GM12801 (cell line): ENCODE data around the gene ARHGAP8.

Source experiments
- CTCF ChIP-seq: IDR thresholded peaks from one replicate; pipeline ENCODE4 v1.5.1; 2011; ENCODE audit warnings: control low read depth; ENCODE audit not compliant: insufficient read length; ENCODE audit errors: extremely low read depth

ARHGAP8 gene

GRCh38 chr22:44783091-44783490 is 30.7 kb downstream of the ARHGAP8 start:
- TF ChIP-seq CTCF, result no peak

GRCh38 chr22:44783581-44783980 is 31.2 kb downstream of the ARHGAP8 start:
- TF ChIP-seq CTCF, result no peak

- TF ChIP-seq CTCF, result no peak
These were observed 33.8 kb downstream of the ARHGAP8 start for GRCh38 chr22:44786136-44786535.

GRCh38 chr22:44786610-44787009 is 34.2 kb downstream of the ARHGAP8 start:
- TF ChIP-seq CTCF, result no peak

- no peak for TF ChIP-seq CTCF
These were observed 35.5 kb downstream of the ARHGAP8 start for GRCh38 chr22:44787832-44788231.

- no peak for TF ChIP-seq CTCF
These were observed 40.7 kb downstream of the ARHGAP8 start for GRCh38 chr22:44793106-44793505.

- no peak for TF ChIP-seq CTCF
These were observed 41.3 kb downstream of the ARHGAP8 start for GRCh38 chr22:44793506-44794172.
